DMS 273 (cell line): ENCODE results near the gene RNF212B.
"Not testable (repeated sequence)": the region's sequence is repeated elsewhere in the genome, so short reads cannot be mapped to it uniquely, and the experiment has no call there.

ENCODE experiments used
- DNase-seq: peaks from one replicate; lab custom pipeline; 2025; ENCODE audit not compliant: unreplicated experiment; lab: John Stamatoyannopoulos, UW

RNF212B gene, protein sequence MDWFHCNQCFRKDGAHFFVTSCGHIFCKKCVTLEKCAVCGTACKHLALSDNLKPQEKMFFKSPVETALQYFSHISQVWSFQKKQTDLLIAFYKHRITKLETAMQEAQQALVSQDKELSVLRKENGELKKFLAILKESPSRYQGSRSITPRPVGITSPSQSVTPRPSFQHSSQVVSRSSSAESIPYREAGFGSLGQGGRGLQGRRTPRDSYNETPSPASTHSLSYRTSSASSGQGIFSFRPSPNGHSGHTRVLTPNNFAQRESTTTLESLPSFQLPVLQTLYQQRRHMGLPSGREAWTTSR

DNA sequence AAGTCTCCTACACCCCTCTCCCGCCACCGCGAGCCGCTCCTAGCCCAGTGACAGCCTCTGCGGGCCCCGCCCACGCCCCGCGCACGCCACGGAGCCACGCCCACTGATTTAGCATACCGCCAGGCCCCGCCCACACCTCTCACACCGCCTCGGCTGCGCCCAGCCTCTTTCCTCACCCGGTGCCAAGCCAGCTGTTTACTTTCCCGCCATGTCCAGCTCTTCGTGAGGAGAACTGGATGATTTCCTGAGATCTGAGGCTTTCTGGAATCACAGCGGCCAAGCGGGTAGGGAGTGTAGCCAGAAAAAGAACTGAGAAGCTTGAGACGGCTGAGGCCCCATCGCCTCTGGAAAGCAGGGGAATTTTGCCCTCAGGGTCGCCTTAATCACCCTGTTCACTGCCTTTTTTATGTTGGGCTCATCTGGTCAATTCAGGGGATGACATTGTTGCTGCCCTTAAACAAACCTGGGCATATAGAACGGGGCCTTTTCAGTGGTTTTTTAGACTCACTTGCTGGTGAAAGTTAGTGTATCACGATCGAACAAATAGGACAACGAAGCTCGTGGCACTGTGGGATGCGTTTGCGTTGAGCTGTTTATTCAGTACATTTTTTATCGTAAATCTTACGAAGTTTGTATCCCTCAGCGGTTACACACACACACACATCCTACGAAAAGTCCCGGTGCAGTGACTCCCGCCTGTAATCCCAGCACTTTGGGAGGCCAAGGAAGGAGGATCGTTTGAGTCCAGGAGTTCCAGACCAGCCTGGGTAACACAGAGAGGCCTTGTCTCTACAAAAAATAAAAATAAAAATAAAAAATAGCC is at the start of gene RNF212B:
TSS of gene RNF212B (plus strand) at position 165 of the 823 bp plus-strand sequence. CDS start 2,410 bp downstream, outside the sequence.
- DNase-seq: peak; percentile 97

- DNase-seq: no peak
Observed at GRCh38 chr14:23193432-23193831, 44.3 kb upstream of the RNF212B start.

- no peak for DNase-seq
Observed at GRCh38 chr14:23195552-23196101, 42.1 kb upstream of the RNF212B start.

- not testable (repeated sequence) for DNase-seq
Observed at GRCh38 chr14:23196487-23196886, 41.2 kb upstream of the RNF212B start.

DNA sequence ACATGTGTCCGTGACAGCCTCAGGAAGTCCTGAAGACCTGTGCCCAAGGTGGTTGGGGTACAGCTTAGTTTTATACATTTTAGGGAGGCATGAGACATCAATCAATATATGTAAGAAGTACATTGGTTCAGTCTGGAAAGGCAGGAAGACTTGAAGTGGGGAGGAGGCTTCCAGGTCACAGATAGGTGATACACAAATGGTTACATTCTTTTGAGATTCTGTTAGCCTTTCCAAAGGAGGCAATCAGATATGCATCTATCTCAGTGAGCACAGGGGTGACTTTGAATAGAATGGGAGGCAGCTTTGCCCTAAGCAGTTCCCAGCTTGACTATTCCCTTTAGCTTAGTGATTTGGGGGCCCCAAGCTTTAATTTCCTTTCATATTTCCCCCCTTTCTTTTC is 38.6 kb upstream of the RNF212B start:
- not testable (repeated sequence) for DNase-seq

- DNase-seq: no peak
Observed at GRCh38 chr14:23202001-23202400, 35.7 kb upstream of the RNF212B start.

- no peak for DNase-seq
Observed at GRCh38 chr14:23206422-23207145, 31.2 kb upstream of the RNF212B start.

DNA sequence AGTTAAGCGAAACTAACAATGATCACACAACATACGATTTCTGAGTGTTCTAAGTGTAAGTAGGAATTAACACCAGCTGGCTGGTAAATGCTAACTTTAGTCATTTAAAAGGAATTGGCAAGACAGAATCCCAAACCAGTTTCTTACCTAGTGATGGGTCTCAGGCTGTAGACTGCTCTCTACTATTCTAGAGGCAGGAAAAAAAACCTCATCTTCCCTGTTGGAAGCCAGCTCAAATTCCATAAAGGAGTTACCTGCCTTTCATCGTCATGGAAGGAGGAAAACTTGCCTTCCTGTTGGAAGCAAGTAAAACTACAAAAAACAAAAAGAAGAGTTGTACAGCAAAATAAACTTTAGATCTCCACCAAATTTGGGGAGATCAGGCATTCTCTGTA is 30.6 kb upstream of the RNF212B start:
- no peak for DNase-seq

GRCh38 chr14:23208324-23208723 is 29.4 kb upstream of the RNF212B start:
- DNase-seq: no peak

DNA sequence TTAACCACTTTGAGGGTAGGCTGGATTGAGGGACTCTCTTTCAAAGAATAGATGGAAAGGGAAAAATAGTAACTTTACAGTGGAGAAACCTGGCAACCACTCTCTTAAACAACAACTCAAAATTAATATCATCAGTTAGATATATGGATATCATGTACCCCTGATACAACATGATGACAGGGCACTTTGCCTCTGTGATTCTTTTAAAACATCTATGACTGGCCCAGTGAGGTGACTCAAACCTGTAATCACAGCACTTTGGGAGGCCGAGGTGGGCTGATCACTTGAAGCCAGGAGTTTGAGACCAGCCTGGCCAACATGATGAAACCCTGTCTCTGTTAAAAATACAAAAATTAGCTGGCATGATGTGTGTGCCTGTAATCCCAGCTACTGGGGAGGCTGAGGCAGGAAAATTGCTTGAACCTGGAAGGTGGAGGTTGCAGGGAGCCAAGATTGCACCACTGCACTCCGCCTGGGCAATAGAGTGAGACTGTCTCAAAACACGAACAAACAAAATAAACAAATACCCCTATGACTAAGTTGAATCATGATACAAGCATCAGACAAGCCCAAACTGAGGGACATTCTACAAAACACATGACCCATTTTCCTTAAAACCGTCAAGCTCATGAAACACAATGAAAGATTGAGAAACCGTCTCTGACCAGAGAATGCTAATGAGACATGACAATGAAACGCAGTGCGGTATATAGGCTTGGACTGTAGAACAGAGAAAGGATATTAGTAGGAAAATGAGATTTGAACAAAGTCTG is 27.9 kb upstream of the RNF212B start:
- DNase-seq: no peak

GRCh38 chr14:23215421-23215820 is 22.3 kb upstream of the RNF212B start:
- no peak for DNase-seq

- DNase-seq: no peak
Observed at GRCh38 chr14:23217032-23218020, 20.4 kb upstream of the RNF212B start.

GRCh38 chr14:23219075-23219474 is 18.7 kb upstream of the RNF212B start:
- no peak for DNase-seq

DNA sequence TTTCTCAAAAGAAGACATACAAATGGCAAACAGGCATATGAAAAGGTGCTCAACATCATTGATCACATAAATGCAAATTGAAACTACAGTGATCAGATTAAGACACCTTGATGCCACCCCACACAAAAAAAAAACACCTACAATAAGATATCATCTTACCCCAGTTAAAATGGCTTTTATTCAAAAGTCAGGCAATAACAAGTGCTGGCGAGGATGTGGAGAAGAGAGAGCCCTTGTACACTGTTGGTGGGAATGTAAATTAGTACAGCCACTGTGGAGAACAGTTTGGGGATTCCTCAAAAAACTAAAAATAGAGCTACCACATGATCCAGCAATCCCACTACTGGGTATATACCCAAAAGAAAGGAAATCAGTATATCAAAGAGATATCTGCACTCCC is 12.8 kb upstream of the RNF212B start:
- not testable (repeated sequence) for DNase-seq

DNA sequence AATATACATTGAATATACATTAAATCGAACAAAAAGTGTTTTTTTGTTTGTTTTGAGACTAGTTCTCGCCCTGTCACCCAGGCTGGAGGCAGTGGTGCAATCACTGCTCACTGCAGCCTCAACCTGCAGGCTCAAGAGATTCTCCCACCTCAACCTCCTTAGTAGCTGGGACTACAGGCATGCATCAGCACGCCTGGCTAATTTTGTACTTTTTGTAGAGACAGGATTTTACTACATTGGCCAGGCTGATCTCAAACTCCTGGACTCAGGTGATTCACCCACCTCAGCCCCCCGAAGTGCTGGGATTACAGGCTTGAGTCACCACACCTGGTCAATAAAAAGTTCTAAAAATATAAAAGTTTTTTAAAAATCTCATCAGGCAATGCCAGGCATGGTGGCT is 10.2 kb upstream of the RNF212B start:
- no peak for DNase-seq

DNA sequence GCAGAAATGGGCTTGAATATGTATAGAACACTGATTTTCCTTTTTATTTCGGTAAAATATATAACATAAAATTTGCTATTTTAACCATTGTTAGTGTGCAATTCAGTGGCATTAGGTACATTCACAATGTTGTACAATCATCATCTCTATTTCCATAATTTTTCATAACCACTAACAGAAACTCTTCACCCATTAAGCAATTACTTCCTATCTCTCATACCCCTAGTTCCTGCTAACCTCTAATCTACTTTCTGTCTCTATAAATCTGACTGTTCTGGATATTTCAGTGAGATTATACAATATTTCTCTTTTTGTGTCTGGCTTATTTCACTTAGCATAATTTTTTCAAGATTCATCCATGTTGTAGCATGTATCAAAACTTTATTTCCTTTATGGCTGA is 8.9 kb upstream of the RNF212B start:
- DNase-seq: no peak

- not testable (repeated sequence) for DNase-seq
Observed at GRCh38 chr14:23232241-23232808, 5.4 kb upstream of the RNF212B start.

DNA sequence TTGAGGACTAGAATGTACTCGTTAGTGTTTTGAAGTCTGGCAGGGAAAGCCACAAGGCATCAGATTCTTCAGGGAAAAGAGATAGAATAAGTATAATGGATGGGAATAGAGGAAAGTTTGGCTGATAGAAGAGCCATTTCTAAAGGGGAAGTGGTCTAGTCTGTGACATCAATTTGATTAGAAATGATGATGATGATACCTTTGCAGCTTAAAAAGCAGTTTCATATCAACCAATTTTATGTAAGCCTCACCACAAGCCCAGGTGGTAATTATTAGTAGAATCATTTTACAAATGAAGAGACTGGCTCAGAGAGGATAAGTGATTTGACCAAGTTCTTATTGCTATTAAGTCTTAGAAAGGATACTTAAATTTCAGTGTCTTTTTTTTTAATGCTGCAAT is 2.9 kb downstream of the RNF212B start:
- DNase-seq: no peak
